Karpas-422 (cell line): ENCODE measurements around the gene ALG5. TPM values are rescaled to one million over a fixed set of nuclear protein-coding genes. Genes with fewer than 3 reads are reported as not detected.

Experiments used
- DNase-seq: peaks from one replicate; pipeline ENCODE4 v3.0.0-alpha.2; 2015
- H2AFZ ChIP-seq: fragments of 200-600 bp; sonication (generic); 2 replicates; pipeline ENCODE4 v1.6.1; 2014; ENCODE audit warnings: antibody characterized with exemption, low read length, mixed read lengths
- H3K27ac ChIP-seq: fragments of 200-600 bp; sonication (generic); 2 replicates; pipeline ENCODE4 v1.5.1; 2014; ENCODE audit warnings: mild to moderate bottlenecking, low read length, moderate library complexity
- H3K27me3 ChIP-seq: fragments of 200-600 bp; sonication (generic); 2 replicates; pipeline ENCODE4 v1.6.1; 2014; ENCODE audit warnings: low read length, mixed read lengths
- H3K36me3 ChIP-seq: fragments of 200-600 bp; sonication (generic); 2 replicates; pipeline ENCODE4 v1.6.1; 2014; ENCODE audit warnings: low read length, mixed read lengths; ENCODE audit not compliant: insufficient read depth
- H3K4me1 ChIP-seq: fragments of 200-600 bp; sonication (generic); 2 replicates; pipeline ENCODE4 v1.6.1; 2014; ENCODE audit warnings: mild to moderate bottlenecking, low read length, mixed read lengths
- H3K4me2 ChIP-seq: fragments of 200-600 bp; sonication (generic); 2 replicates; pipeline ENCODE4 v1.6.1; 2014; ENCODE audit warnings: low read length, low read depth, mild to moderate bottlenecking; ENCODE audit not compliant: poor library complexity, severe bottlenecking
- H3K4me3 ChIP-seq: fragments of 200-600 bp; sonication (generic); 2 replicates; pipeline ENCODE4 v1.5.1; 2014; ENCODE audit warnings: mild to moderate bottlenecking, antibody characterized with exemption, low read length, mixed read lengths
- H3K79me2 ChIP-seq: fragments of 200-600 bp; sonication (generic); 2 replicates; pipeline ENCODE4 v1.6.1; 2014; ENCODE audit warnings: mild to moderate bottlenecking, low read length, mixed read lengths
- H3K9ac ChIP-seq: fragments of 200-600 bp; sonication (generic); 2 replicates; pipeline ENCODE4 v1.6.0; 2014; ENCODE audit warnings: low read length
- H3K9me2 ChIP-seq: fragments of 200-600 bp; sonication (generic), shearing (Covaris generic); replicated peaks from 2 replicates; pipeline ENCODE4 v1.6.0; 2014; ENCODE audit warnings: mild to moderate bottlenecking, low read length, moderate library complexity; ENCODE audit not compliant: insufficient read depth
- H3K9me3 ChIP-seq: fragments of 300-700, 200-600 bp; sonication (generic); 2 replicates; pipeline ENCODE4 v1.6.1; 2014; ENCODE audit warnings: low read length, mixed read lengths
- H4K20me1 ChIP-seq: fragments of 200-600 bp; sonication (generic); 2 replicates; pipeline ENCODE4 v1.6.1; 2014; ENCODE audit warnings: mild to moderate bottlenecking, antibody characterized with exemption, low read length, low read depth; ENCODE audit not compliant: insufficient read depth
- total RNA-seq: library from RNA; depleted of rRNA; stranded (reverse); fragments of >200 nt; shearing (Covaris generic); gene quantifications from 2 replicates; pipeline ENCODE4 v1.2.3, GENCODE V29; 2014; ENCODE audit warnings: low replicate concordance; rRNA removed

ALG5 gene
- 16.8 and 36.9 TPM in 2 replicates for total RNA-seq

GRCh38 chr13:36999054-36999714 is at the start of gene ALG5:
TSS of gene ALG5 (minus strand) at chr13:36999340. CDS start at chr13:36999300, 40 bp downstream.
- H3K4me3 ChIP-seq, result peak within 1 kb of the TSS; percentile 97

GRCh38 chr13:37047846-37048245 is 48.7 kb upstream of the ALG5 start:
- Histone ChIP-seq H3K36me3 (peaks cover 51% of the 10 kb centered on the region), H3K79me2 (peaks cover 81% of the 10 kb centered on the region)

More at GRCh38 chr13:36999054-36999714, at the start of gene ALG5:
- H3K27ac ChIP-seq, result peak within 1 kb of the TSS; percentile 93
- H3K4me1 ChIP-seq, result peaks cover 38% of the 10 kb centered on the region
- no peaks in the 10 kb centered on the region for H3K9me2 ChIP-seq
- peak within 1 kb of the TSS; percentile 31; the same call in 1 of the 2 replicates for H2AFZ ChIP-seq
- no peaks in the 10 kb centered on the region for H3K27me3 ChIP-seq
- H3K36me3 ChIP-seq, result peaks cover 30% of the 10 kb centered on the region; the same call in 1 of the 2 replicates
- peaks cover 73% of the 10 kb centered on the region for H3K79me2 ChIP-seq
- H3K9me3 ChIP-seq, result no peaks in the 10 kb centered on the region
- DNase-seq, result peak; percentile 97
- H3K9ac ChIP-seq, result peak within 1 kb of the TSS; percentile 96
- peaks cover 5% of the 10 kb centered on the region; the same call in 1 of the 2 replicates for H4K20me1 ChIP-seq
- peak within 1 kb of the TSS; percentile 82 for H3K4me2 ChIP-seq

GRCh38 chr13:37047032-37047431 is 47.9 kb upstream of the ALG5 start:
- H3K27ac ChIP-seq, result peak overlapping the region; percentile 12; the same call in 1 of the 2 replicates
- no peaks in the 10 kb centered on the region for H4K20me1 ChIP-seq
- no peak overlapping the region for H3K4me3 ChIP-seq
- no peak overlapping the region for H2AFZ ChIP-seq
- peaks cover 35% of the 10 kb centered on the region for H3K4me1 ChIP-seq
- H3K9ac ChIP-seq, result no peak overlapping the region
- H3K4me2 ChIP-seq, result no peak overlapping the region
- H3K36me3 ChIP-seq, result peaks cover 59% of the 10 kb centered on the region
- H3K9me2 ChIP-seq, result no peaks in the 10 kb centered on the region
- peaks cover 76% of the 10 kb centered on the region for H3K79me2 ChIP-seq
- DNase-seq, result no peak
- H3K9me3 ChIP-seq, result no peaks in the 10 kb centered on the region
- H3K27me3 ChIP-seq, result no peaks in the 10 kb centered on the region

More at GRCh38 chr13:37047846-37048245, 48.7 kb upstream of the ALG5 start:
- H3K4me2 ChIP-seq, result no peak overlapping the region
- H3K9me3 ChIP-seq, result no peaks in the 10 kb centered on the region
- no peak overlapping the region for H3K4me3 ChIP-seq
- H3K4me1 ChIP-seq, result peaks cover 35% of the 10 kb centered on the region
- no peaks in the 10 kb centered on the region for H4K20me1 ChIP-seq
- no peak for DNase-seq
- no peak overlapping the region for H2AFZ ChIP-seq
- no peaks in the 10 kb centered on the region for H3K9me2 ChIP-seq
- no peaks in the 10 kb centered on the region for H3K27me3 ChIP-seq
- no peak overlapping the region for H3K9ac ChIP-seq
- H3K27ac ChIP-seq, result no peak overlapping the region

GRCh38 chr13:37046062-37046461 is 46.9 kb upstream of the ALG5 start:
- H3K9ac ChIP-seq, result no peak overlapping the region
- H3K79me2 ChIP-seq, result peaks cover 67% of the 10 kb centered on the region
- H3K9me3 ChIP-seq, result no peaks in the 10 kb centered on the region
- H3K4me3 ChIP-seq, result no peak overlapping the region
- DNase-seq, result no peak
- no peak overlapping the region for H3K4me2 ChIP-seq
- peaks cover 35% of the 10 kb centered on the region for H3K4me1 ChIP-seq
- peaks cover 62% of the 10 kb centered on the region for H3K36me3 ChIP-seq
- H3K27me3 ChIP-seq, result no peaks in the 10 kb centered on the region
- H2AFZ ChIP-seq, result no peak overlapping the region
- H4K20me1 ChIP-seq, result no peaks in the 10 kb centered on the region
- H3K27ac ChIP-seq, result no peak overlapping the region
- H3K9me2 ChIP-seq, result no peaks in the 10 kb centered on the region

GRCh38 chr13:37040789-37041188 is 41.6 kb upstream of the ALG5 start:
- H3K4me1 ChIP-seq, result peaks cover 16% of the 10 kb centered on the region
- H3K4me2 ChIP-seq, result no peak overlapping the region
- no peaks in the 10 kb centered on the region for H4K20me1 ChIP-seq
- H3K9ac ChIP-seq, result no peak overlapping the region
- H3K4me3 ChIP-seq, result no peak overlapping the region
- H3K79me2 ChIP-seq, result peaks cover 38% of the 10 kb centered on the region
- H2AFZ ChIP-seq, result no peak overlapping the region
- no peaks in the 10 kb centered on the region for H3K9me2 ChIP-seq
- H3K27ac ChIP-seq, result no peak overlapping the region
- H3K36me3 ChIP-seq, result peaks cover 75% of the 10 kb centered on the region
- no peaks in the 10 kb centered on the region for H3K27me3 ChIP-seq
- no peak for DNase-seq
- no peaks in the 10 kb centered on the region for H3K9me3 ChIP-seq

- Histone ChIP-seq H3K27me3 (no peaks in the 10 kb centered on the region), H3K79me2 (peaks cover 30% of the 10 kb centered on the region), H4K20me1 (no peaks in the 10 kb centered on the region), H2AFZ (no peak overlapping the region), H3K4me2 (no peak overlapping the region), H3K4me1 (peaks cover 8% of the 10 kb centered on the region), H3K9me2 (no peaks in the 10 kb centered on the region), H3K4me3 (no peak overlapping the region), H3K9me3 (no peaks in the 10 kb centered on the region), H3K9ac (no peak overlapping the region), H3K36me3 (peaks cover 77% of the 10 kb centered on the region), H3K27ac (no peak overlapping the region)
- DNase-seq, result no peak
Measured at GRCh38 chr13:37039896-37040295, 40.8 kb upstream of the ALG5 start.

GRCh38 chr13:37037241-37037640 is 38.1 kb upstream of the ALG5 start:
- H3K9me3 ChIP-seq, result no peaks in the 10 kb centered on the region
- no peaks in the 10 kb centered on the region for H3K27me3 ChIP-seq
- H3K9me2 ChIP-seq, result no peaks in the 10 kb centered on the region
- H4K20me1 ChIP-seq, result no peaks in the 10 kb centered on the region
- no peak overlapping the region for H3K4me3 ChIP-seq
- no peak overlapping the region for H3K9ac ChIP-seq
- DNase-seq, result no peak
- H3K4me2 ChIP-seq, result no peak overlapping the region
- no peak overlapping the region for H2AFZ ChIP-seq
- peaks cover 22% of the 10 kb centered on the region for H3K79me2 ChIP-seq
- peaks cover 72% of the 10 kb centered on the region for H3K36me3 ChIP-seq
- no peak overlapping the region for H3K27ac ChIP-seq
- no peaks in the 10 kb centered on the region for H3K4me1 ChIP-seq

- no peak for DNase-seq
- Histone ChIP-seq H3K36me3 (peaks cover 62% of the 10 kb centered on the region), H3K4me3 (no peak overlapping the region), H3K4me1 (no peaks in the 10 kb centered on the region), H2AFZ (no peak overlapping the region), H4K20me1 (no peaks in the 10 kb centered on the region), H3K9ac (no peak overlapping the region), H3K9me2 (no peaks in the 10 kb centered on the region), H3K27me3 (no peaks in the 10 kb centered on the region), H3K79me2 (peaks cover 19% of the 10 kb centered on the region), H3K9me3 (no peaks in the 10 kb centered on the region), H3K27ac (no peak overlapping the region), H3K4me2 (no peak overlapping the region)
Measured at GRCh38 chr13:37029617-37030016, 30.5 kb upstream of the ALG5 start.
